HCT116 (cell line): ENCODE results near the gene INO80. TPM values are rescaled to one million over a fixed set of nuclear protein-coding genes. Genes with fewer than 3 reads are reported as not detected.

Experiments
- ATAC-seq: fragments of 200-7000 bp; cut with Tn5 transposase; 2 replicates; pipeline ENCODE4 v1.9.1; 2020; ENCODE audit warnings: mild to moderate bottlenecking, moderate library complexity
- BruUV-seq: library from RNA; stranded (reverse); fragments of 400-500 nt; replicated peaks from 2 replicates; lab custom pipeline; 2021; lab: Mats Ljungman, UMichigan
- CTCF ChIA-PET: fragments of 300-600 bp; sonication (Branson Sonifier 250); formaldehyde crosslinking; loops from one replicate; lab custom pipeline; 2021; ENCODE audit warnings: antibody characterized with exemption; lab: Charles Lee
- POLR2A ChIA-PET: fragments of 300-600, 350-600 bp; sonication (Branson Sonifier 250); formaldehyde crosslinking; loops from one replicate; lab custom pipeline; 2021; ENCODE audit warnings: antibody characterized with exemption; lab: Charles Lee
- RAD21 ChIA-PET, 2 experiments: fragments of 300-600 bp; sonication (Branson Sonifier 250); formaldehyde crosslinking; loops; one replicate each; lab custom pipeline; 2023; ENCODE audit warnings: low total read pairs in 2 of 2; ENCODE audit not compliant: uncharacterized antibody in 2 of 2, unreplicated experiment in 2 of 2, low non-redundant PET in 1 of 2; lab: Charles Lee
- DNase-seq: peaks from one replicate; pipeline ENCODE4 v3.0.0-alpha.2; 2010; ENCODE audit warnings: low read depth, low spot score
- H2AFZ ChIP-seq: fragments of 200-600 bp; shearing (Covaris generic), sonication (generic); 2 replicates; pipeline ENCODE4 v1.6.1; 2017; ENCODE audit warnings: low read depth, mixed run types, mixed read lengths, antibody characterized with exemption, low read length; ENCODE audit not compliant: poor library complexity, severe bottlenecking
- H3K27ac ChIP-seq: 2 replicates; pipeline ENCODE4 v1.5.1; 2012; ENCODE audit warnings: low read depth, low read length
- H3K27me3 ChIP-seq: fragments of 200-600 bp; sonication (generic); 2 replicates; pipeline ENCODE4 v1.6.1; 2016; ENCODE audit warnings: mixed run types, low read length, mixed read lengths; ENCODE audit not compliant: insufficient read depth
- H3K36me3 ChIP-seq, 2 experiments: fragments of 200-500 bp in 1 of 2; fragments of 200-600 bp in 1 of 2; sonication (Bioruptor generic) in 1 of 2; sonication (generic) in 1 of 2; 2 replicates each; pipeline versions ENCODE4 v1.5.1 to v1.6.1; 2014 to 2016; ENCODE audit warnings: low read length in 2 of 2, inconsistent platforms in 1 of 2, mixed read lengths in 1 of 2, mixed run types in 1 of 2; ENCODE audit not compliant: insufficient read depth in 2 of 2, control insufficient read depth in 1 of 2
- H3K4me1 ChIP-seq, 2 experiments: fragments of 200-600 bp in 1 of 2; sonication (generic) in 1 of 2; 2 replicates each; pipeline versions ENCODE4 v1.5.1 to v1.6.1; 2012 to 2017; ENCODE audit warnings: low read length in 2 of 2, inconsistent platforms in 1 of 2, mild to moderate bottlenecking in 1 of 2, mixed read lengths in 1 of 2, mixed run types in 1 of 2, moderate library complexity in 1 of 2; ENCODE audit not compliant: insufficient read depth in 2 of 2, control insufficient read depth in 1 of 2
- H3K4me2 ChIP-seq: fragments of 200-600 bp; sonication (generic); 2 replicates; pipeline ENCODE4 v1.6.1; 2017; ENCODE audit warnings: mixed run types, low read length, mixed read lengths
- H3K4me3 ChIP-seq, 2 experiments: fragments of 200-600 bp in 1 of 2; sonication (generic) in 1 of 2; replicated peaks in 1 of 2; 2 replicates each; pipeline ENCODE4 v1.5.1; 2011 to 2016; ENCODE audit warnings: low read length in 2 of 2, control low read depth in 1 of 2, low read depth in 1 of 2, mild to moderate bottlenecking in 1 of 2, mixed read lengths in 1 of 2, mixed run types in 1 of 2
- H3K79me2 ChIP-seq: fragments of 200-600 bp; sonication (generic); 2 replicates; pipeline ENCODE4 v1.6.1; 2017; ENCODE audit warnings: mild to moderate bottlenecking, mixed run types, low read length, moderate library complexity, mixed read lengths; ENCODE audit not compliant: insufficient read depth
- H3K9ac ChIP-seq: fragments of 200-600 bp; sonication (generic); 2 replicates; pipeline ENCODE4 v1.6.1; 2016; ENCODE audit warnings: low read length, mixed read lengths
- H3K9me2 ChIP-seq: fragments of 200-600 bp; sonication (generic), shearing (Covaris generic); 2 replicates; pipeline ENCODE4 v1.6.1; 2017; ENCODE audit warnings: mixed run types, mild to moderate bottlenecking, moderate library complexity; ENCODE audit not compliant: insufficient read depth
- H3K9me3 ChIP-seq, 2 experiments: fragments of 200-500 bp in 1 of 2; fragments of 200-600 bp in 1 of 2; sonication (Bioruptor generic) in 1 of 2; sonication (generic) in 1 of 2; 2 replicates each; pipeline ENCODE4 v1.6.1; 2014 to 2017; ENCODE audit warnings: low read length in 2 of 2, mixed read lengths in 2 of 2, inconsistent platforms in 1 of 2, low read depth in 1 of 2, mild to moderate bottlenecking in 1 of 2, mixed run types in 1 of 2, moderate library complexity in 1 of 2; ENCODE audit not compliant: control insufficient read depth in 1 of 2, insufficient read depth in 1 of 2
- H4K20me1 ChIP-seq: fragments of 200-600 bp; sonication (generic), shearing (Covaris generic); 2 replicates; pipeline ENCODE4 v1.6.1; 2017; ENCODE audit warnings: mixed run types, mild to moderate bottlenecking, moderate library complexity; ENCODE audit not compliant: insufficient read depth
- CEBPB ChIP-seq: IDR thresholded peaks from 2 replicates; pipeline ENCODE4 v1.6.1; 2012; ENCODE audit warnings: low read depth
- EGR1 ChIP-seq: IDR thresholded peaks from 2 replicates; pipeline ENCODE4 v1.6.1; 2012; ENCODE audit warnings: low read depth
- ELF1 ChIP-seq: IDR thresholded peaks from 2 replicates; pipeline ENCODE4 v1.6.1; 2012; ENCODE audit warnings: low read depth, borderline replicate concordance
- EZH2 ChIP-seq: fragments of 200-600 bp; sonication (generic); IDR thresholded peaks from 2 replicates; pipeline ENCODE4 v1.6.1; 2017; ENCODE audit warnings: antibody characterized with exemption, mixed run types
- EZH2phosphoT487 ChIP-seq: fragments of 200-600 bp; IDR thresholded peaks from 2 replicates; pipeline ENCODE4 v1.6.1; 2018; ENCODE audit warnings: antibody characterized with exemption, borderline replicate concordance
- FOSL1 ChIP-seq: IDR thresholded peaks from 2 replicates; pipeline ENCODE4 v1.6.1; 2012; ENCODE audit warnings: low read depth
- JUND ChIP-seq: IDR thresholded peaks from 2 replicates; pipeline ENCODE4 v1.6.1; 2012
- POLR2AphosphoS5 ChIP-seq: IDR thresholded peaks from 2 replicates; pipeline ENCODE4 v1.6.1; 2011; ENCODE audit warnings: mild to moderate bottlenecking, low read depth, low read length, moderate library complexity
- RAD21 ChIP-seq: IDR thresholded peaks from 2 replicates; pipeline ENCODE4 v1.6.1; 2012; ENCODE audit warnings: low read depth, mild to moderate bottlenecking
- SIN3A ChIP-seq: IDR thresholded peaks from 2 replicates; pipeline ENCODE4 v1.6.1; 2012; ENCODE audit warnings: low read depth
- SP1 ChIP-seq: IDR thresholded peaks from 2 replicates; pipeline ENCODE4 v1.6.1; 2012; ENCODE audit warnings: low read depth
- TCF7L2 ChIP-seq: IDR thresholded peaks from 2 replicates; pipeline ENCODE4 v1.7.0; 2011; ENCODE audit warnings: borderline replicate concordance, inconsistent platforms; ENCODE audit not compliant: insufficient read depth, insufficient read length; ENCODE audit errors: extremely low read depth
- YY1 ChIP-seq: IDR thresholded peaks from 2 replicates; pipeline ENCODE4 v1.6.1; 2011; ENCODE audit warnings: low read length, low read depth, moderate library complexity, mild to moderate bottlenecking; ENCODE audit not compliant: insufficient replicate concordance; ENCODE audit errors: extremely low read depth
- ZFX ChIP-seq: fragments of 450-650 bp; IDR thresholded peaks from 2 replicates; pipeline ENCODE4 v1.6.1; 2017
- intact Hi-C: fragments of 100-400 bp; cut with micrococcal nuclease; formaldehyde crosslinking; loops from 2 replicates; pipeline ENCODE4 v1.10.0; 2022
- total RNA-seq: library from RNA; stranded (reverse); gene quantifications from one replicate; pipeline ENCODE4 v1.2.1, GENCODE V29; 2021; ENCODE audit not compliant: unreplicated experiment
- TF ChIP-seq, protein P1 (sequence below): IDR thresholded peaks from 2 replicates; pipeline ENCODE4 v1.6.1; 2011; ENCODE audit warnings: mild to moderate bottlenecking, low read length, moderate library complexity; ENCODE audit not compliant: insufficient replicate concordance; ENCODE audit errors: extremely low read depth
- TF ChIP-seq, protein P2 (sequence below): IDR thresholded peaks from 2 replicates; pipeline ENCODE4 v1.6.1; 2012
- TF ChIP-seq, protein P3 (sequence below): IDR thresholded peaks from 2 replicates; pipeline ENCODE4 v1.6.1; 2012; ENCODE audit warnings: low read depth
- TF ChIP-seq, protein P4 (sequence below), 3 experiments: fragments of 200-600 bp in 1 of 3; sonication (generic) in 1 of 3; IDR thresholded peaks in 2 of 3; conservative IDR thresholded peaks in 1 of 3; 2 replicates each; pipeline ENCODE4 v1.5.1; 2012 to 2017; ENCODE audit warnings: low read depth in 2 of 3, low read length in 2 of 3, antibody characterized with exemption in 1 of 3, borderline replicate concordance in 1 of 3, control low read depth in 1 of 3, mild to moderate bottlenecking in 1 of 3, mixed read lengths in 1 of 3, mixed run types in 1 of 3, moderate library complexity in 1 of 3; ENCODE audit not compliant: insufficient read depth in 1 of 3
- TF ChIP-seq, protein P5 (sequence below): IDR thresholded peaks from 2 replicates; pipeline ENCODE4 v1.6.1; 2012

Gene INO80
- total RNA-seq, 1 experiment from 2014 or later = 28.2 TPM

DNA sequence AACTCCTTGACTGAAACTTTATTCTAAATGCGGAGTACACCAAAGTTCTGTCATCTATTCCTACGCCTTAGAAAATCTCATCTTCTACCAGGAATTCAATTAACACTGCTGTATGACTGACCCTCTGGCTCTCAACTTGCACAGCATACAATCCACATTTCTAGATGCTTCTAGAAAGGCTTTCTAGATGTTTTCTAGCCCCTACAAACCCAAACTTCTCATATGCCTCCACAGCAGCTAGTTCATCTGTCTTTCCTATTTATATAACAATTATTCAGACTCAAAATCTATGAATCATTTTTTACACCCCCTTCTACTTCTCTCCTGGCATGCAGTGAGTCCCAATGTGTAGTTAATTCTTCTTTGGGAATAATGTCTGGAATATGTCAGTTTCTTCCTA, 13.2 kb downstream of the INO80 start:
- Histone ChIP-seq H3K9ac (no peak overlapping the region), H3K79me2 (peaks cover 98% of the 10 kb centered on the region), H3K4me3 (no peak overlapping the region), H4K20me1 (peaks cover 4% of the 10 kb centered on the region; the same call in 1 of the 2 replicates), H3K9me2 (no peaks in the 10 kb centered on the region), H3K9me3 (no peaks in the 10 kb centered on the region), H3K27ac (no peak overlapping the region), H3K27me3 (no peaks in the 10 kb centered on the region), H3K36me3 (peaks cover 2 to 7% of the 10 kb centered on the region in 2 experiments; a peak in 2 of 4 replicates), H3K4me2 (no peak overlapping the region), H2AFZ (no peak overlapping the region), H3K4me1 (peaks cover 0 to 11% of the 10 kb centered on the region in 2 experiments; a peak in 1 of 4 replicates)
- DNase-seq = no peak
- CTCF ChIA-PET = no interaction called here
- BruUV-seq = no TSS peak
- intact Hi-C loops = no loop called here
- no peak for ATAC-seq
- TF ChIP-seq ZFX = no peak
- no peak for TF ChIP-seq ELF1
- no peak for TF ChIP-seq CEBPB
- TF ChIP-seq RAD21 = no peak
- TF ChIP-seq EZH2phosphoT487 = no peak
- TF ChIP-seq EGR1 = no peak
- TF ChIP-seq, protein P1, sequence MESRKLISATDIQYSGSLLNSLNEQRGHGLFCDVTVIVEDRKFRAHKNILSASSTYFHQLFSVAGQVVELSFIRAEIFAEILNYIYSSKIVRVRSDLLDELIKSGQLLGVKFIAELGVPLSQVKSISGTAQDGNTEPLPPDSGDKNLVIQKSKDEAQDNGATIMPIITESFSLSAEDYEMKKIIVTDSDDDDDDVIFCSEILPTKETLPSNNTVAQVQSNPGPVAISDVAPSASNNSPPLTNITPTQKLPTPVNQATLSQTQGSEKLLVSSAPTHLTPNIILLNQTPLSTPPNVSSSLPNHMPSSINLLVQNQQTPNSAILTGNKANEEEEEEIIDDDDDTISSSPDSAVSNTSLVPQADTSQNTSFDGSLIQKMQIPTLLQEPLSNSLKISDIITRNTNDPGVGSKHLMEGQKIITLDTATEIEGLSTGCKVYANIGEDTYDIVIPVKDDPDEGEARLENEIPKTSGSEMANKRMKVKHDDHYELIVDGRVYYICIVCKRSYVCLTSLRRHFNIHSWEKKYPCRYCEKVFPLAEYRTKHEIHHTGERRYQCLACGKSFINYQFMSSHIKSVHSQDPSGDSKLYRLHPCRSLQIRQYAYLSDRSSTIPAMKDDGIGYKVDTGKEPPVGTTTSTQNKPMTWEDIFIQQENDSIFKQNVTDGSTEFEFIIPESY = no peak
- no peak for TF ChIP-seq EZH2
- TF ChIP-seq, protein P2, sequence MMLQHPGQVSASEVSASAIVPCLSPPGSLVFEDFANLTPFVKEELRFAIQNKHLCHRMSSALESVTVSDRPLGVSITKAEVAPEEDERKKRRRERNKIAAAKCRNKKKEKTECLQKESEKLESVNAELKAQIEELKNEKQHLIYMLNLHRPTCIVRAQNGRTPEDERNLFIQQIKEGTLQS = no peak
- no peak for TF ChIP-seq TCF7L2
- TF ChIP-seq POLR2AphosphoS5 = no peak
- TF ChIP-seq SIN3A = no peak
- TF ChIP-seq, protein P3, sequence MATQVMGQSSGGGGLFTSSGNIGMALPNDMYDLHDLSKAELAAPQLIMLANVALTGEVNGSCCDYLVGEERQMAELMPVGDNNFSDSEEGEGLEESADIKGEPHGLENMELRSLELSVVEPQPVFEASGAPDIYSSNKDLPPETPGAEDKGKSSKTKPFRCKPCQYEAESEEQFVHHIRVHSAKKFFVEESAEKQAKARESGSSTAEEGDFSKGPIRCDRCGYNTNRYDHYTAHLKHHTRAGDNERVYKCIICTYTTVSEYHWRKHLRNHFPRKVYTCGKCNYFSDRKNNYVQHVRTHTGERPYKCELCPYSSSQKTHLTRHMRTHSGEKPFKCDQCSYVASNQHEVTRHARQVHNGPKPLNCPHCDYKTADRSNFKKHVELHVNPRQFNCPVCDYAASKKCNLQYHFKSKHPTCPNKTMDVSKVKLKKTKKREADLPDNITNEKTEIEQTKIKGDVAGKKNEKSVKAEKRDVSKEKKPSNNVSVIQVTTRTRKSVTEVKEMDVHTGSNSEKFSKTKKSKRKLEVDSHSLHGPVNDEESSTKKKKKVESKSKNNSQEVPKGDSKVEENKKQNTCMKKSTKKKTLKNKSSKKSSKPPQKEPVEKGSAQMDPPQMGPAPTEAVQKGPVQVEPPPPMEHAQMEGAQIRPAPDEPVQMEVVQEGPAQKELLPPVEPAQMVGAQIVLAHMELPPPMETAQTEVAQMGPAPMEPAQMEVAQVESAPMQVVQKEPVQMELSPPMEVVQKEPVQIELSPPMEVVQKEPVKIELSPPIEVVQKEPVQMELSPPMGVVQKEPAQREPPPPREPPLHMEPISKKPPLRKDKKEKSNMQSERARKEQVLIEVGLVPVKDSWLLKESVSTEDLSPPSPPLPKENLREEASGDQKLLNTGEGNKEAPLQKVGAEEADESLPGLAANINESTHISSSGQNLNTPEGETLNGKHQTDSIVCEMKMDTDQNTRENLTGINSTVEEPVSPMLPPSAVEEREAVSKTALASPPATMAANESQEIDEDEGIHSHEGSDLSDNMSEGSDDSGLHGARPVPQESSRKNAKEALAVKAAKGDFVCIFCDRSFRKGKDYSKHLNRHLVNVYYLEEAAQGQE = no peak
- TF ChIP-seq, protein P4, sequence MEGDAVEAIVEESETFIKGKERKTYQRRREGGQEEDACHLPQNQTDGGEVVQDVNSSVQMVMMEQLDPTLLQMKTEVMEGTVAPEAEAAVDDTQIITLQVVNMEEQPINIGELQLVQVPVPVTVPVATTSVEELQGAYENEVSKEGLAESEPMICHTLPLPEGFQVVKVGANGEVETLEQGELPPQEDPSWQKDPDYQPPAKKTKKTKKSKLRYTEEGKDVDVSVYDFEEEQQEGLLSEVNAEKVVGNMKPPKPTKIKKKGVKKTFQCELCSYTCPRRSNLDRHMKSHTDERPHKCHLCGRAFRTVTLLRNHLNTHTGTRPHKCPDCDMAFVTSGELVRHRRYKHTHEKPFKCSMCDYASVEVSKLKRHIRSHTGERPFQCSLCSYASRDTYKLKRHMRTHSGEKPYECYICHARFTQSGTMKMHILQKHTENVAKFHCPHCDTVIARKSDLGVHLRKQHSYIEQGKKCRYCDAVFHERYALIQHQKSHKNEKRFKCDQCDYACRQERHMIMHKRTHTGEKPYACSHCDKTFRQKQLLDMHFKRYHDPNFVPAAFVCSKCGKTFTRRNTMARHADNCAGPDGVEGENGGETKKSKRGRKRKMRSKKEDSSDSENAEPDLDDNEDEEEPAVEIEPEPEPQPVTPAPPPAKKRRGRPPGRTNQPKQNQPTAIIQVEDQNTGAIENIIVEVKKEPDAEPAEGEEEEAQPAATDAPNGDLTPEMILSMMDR (IDR thresholded peaks at IDR 0.05 in 2 of 3, conservative IDR thresholded peaks at IDR 0.05 in 1 of 3; ENCODE audit: borderline replicate concordance in 1 of 3, insufficient read depth in 1 of 3, low read depth in 2 of 3, low read length in 2 of 3) = no peak
- no peak for TF ChIP-seq SP1
- TF ChIP-seq YY1 = no peak
- TF ChIP-seq FOSL1 = no peak
- no peak for TF ChIP-seq JUND
- TF ChIP-seq, protein P5, sequence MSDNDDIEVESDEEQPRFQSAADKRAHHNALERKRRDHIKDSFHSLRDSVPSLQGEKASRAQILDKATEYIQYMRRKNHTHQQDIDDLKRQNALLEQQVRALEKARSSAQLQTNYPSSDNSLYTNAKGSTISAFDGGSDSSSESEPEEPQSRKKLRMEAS = no peak
- RAD21 ChIA-PET = no interaction called here
- POLR2A ChIA-PET = interaction anchor here (1.2 kb wide), 1 partner anchor 13 kb away, joined by 4 read pairs; the partner anchor contains the start of gene INO80
